Esophagus muscularis mucosa (tissue), 3 donors: Measurements from ENCODE around the gene PPFIBP1.

Source experiments
- POLR2A ChIP-seq: fragments of 450-650 bp; IDR thresholded peaks from one replicate; pipeline ENCODE4 v1.6.1; 2017; ENCODE audit warnings: antibody characterized with exemption, moderate library complexity, mild to moderate bottlenecking, low read depth
- POLR2AphosphoS5 ChIP-seq, 2 donors: sonication (generic); formaldehyde crosslinking; IDR thresholded peaks; one replicate each; pipeline ENCODE4 v1.6.1; 2017; ENCODE audit warnings: antibody characterized with exemption in 2 of 2
- TF ChIP-seq, protein P1 (sequence below), 3 experiments: fragments of 200-600 bp in 2 of 3; fragments of 450-650 bp in 1 of 3; sonication (generic) in 2 of 3; IDR thresholded peaks; one replicate each; pipeline ENCODE4 v1.5.1; 2017 to 2019; ENCODE audit warnings: antibody characterized with exemption in 3 of 3, mild to moderate bottlenecking in 2 of 3, moderate library complexity in 1 of 3

DNA sequence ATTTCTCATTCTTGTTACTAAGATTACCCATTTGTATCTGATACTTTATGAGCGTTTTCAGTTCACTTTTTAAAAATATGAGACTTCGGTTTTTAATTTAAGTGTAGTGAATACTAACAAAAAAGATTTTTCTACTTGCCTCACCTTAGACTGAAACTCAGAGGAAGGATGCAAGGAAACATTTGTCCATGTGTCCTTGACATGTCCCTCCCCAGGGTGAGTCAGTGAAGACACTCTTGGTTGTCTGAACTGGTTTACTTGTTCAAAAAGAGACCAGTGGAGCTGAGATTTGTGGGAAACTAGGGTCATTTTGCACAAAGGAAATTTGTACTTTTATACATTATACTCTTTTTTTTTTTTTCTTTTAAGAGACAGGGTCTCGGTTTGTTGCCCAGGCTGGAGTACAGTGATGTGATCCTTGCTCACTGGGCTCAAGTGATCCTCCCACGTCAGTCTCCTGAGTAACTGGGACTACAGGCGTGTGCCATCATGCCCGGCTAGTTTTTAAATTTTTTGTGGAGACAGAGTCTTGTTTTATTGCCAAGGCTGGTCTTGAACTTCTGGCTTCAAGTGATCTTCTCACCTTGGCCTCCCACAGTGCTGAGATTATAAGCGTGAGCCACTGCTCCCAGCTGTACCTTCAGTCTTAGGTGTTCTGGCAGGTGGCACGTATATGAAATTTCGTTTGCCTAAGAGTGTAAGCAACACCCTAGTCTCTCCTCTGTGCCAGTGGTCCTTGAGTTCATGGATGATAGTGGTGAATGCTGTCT, 56.7 kb downstream of the PPFIBP1 start:
- TF ChIP-seq POLR2AphosphoS5 (IDR thresholded peaks at IDR 0.05): no peak
- TF ChIP-seq, protein P1, sequence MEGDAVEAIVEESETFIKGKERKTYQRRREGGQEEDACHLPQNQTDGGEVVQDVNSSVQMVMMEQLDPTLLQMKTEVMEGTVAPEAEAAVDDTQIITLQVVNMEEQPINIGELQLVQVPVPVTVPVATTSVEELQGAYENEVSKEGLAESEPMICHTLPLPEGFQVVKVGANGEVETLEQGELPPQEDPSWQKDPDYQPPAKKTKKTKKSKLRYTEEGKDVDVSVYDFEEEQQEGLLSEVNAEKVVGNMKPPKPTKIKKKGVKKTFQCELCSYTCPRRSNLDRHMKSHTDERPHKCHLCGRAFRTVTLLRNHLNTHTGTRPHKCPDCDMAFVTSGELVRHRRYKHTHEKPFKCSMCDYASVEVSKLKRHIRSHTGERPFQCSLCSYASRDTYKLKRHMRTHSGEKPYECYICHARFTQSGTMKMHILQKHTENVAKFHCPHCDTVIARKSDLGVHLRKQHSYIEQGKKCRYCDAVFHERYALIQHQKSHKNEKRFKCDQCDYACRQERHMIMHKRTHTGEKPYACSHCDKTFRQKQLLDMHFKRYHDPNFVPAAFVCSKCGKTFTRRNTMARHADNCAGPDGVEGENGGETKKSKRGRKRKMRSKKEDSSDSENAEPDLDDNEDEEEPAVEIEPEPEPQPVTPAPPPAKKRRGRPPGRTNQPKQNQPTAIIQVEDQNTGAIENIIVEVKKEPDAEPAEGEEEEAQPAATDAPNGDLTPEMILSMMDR (IDR thresholded peaks at IDR 0.05): no peak
- no peak for TF ChIP-seq POLR2A
